ENCODE data around the gene TTLL8.
A peak's percentile ranks its signal among the peaks of the same experiment; 100 is the strongest.

Gene TTLL8

DNA sequence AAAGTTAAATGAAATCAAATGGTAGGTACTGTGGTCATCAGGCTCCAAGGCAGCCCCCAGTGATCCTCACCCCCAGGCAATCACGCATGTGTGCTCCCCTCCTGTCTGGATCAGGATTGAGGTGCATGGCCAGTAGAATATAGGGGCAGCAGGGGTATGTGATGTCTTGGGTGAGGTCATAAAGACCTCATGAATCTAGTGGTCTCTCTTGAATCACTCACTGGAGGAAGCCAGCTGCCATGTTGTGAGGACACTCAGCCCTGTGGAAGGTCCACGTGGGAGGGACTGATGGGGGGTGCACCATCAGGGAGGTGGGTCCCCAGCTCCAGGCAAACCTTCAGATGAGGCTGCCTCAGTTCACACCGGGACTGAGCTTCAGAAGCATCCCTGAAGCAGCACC, 38.8 kb downstream of the TTLL8 start:
- DNase-seq (ENCODE audit: low read depth in 2 of 2), result no peak

DNA sequence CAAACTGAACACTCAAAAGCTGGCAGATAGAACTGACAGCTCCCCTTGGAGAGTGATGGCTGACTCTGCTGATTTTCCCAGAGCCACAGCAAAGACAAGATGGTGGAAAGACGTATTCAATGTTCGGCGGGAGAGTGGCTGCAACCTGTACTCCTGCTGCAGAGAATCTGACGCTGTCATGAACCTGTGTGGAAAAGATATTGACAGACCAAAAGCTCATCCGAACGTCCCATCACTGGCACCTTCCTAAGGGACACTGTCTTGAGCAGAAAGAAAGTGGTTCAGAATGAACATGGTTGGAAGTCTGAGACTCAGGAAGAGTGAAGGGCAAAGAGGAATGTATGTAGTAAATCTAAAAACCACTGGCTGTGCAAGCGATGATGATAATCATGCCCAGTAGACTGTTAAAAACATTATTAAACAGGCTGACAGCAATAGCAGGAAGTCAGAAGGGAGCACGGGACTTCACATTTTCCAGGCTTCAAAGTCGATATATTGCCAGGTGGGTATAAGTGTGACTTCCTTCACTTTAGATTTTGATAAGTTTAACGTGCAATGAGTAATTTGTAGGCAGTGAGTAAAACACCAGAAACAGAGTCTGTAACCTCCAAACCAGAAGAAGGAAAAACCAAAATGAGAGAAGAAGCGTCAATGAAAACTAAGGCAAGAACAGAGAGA, 39.4 kb downstream of the TTLL8 start:
- DNase-seq (ENCODE audit: low read depth in 2 of 2), result no peak

- DNase-seq (ENCODE audit: low read depth in 2 of 2), result no peak
These were observed 40.3 kb downstream of the TTLL8 start for GRCh38 chr22:50017701-50018224.

- peak; percentile 82 to 93 for DNase-seq (ENCODE audit: low read depth in 2 of 2)
These were observed 41.0 kb downstream of the TTLL8 start for GRCh38 chr22:50016988-50017700.

DNA sequence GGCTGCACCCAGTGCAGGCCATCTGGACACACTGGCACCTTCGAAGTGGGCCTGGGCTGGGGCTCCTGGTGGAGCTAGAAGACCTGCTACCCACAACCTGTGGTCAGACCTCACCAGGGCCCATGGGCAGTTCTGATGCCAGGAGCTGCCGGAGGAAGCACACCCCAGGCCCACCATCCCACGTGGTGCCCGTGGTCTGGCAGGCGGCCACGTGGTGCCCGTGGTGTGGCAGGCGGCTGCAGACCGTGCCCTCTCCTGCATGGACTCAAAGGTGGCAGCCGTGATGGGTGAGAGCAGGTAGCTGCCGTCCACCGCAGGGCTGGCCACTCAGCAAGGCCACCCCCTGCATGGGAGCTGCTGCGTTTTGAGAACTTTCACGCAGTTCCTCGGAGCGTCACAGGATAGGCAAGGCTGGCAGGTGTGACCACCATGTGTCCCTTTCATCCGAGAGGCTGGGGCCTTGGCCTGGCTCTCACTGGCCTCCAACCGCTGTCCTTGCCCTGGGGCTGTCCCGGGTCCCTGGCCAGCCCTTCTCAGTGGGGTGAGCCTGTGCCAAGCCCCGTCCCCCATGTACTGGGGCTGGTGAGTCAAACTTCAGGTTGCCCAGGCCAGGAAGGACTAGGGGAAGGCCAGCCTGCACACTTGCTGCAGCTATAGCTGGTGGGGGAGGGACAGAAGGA, 41.6 kb downstream of the TTLL8 start:
- no peak for DNase-seq (ENCODE audit: low read depth in 2 of 2)

DNA sequence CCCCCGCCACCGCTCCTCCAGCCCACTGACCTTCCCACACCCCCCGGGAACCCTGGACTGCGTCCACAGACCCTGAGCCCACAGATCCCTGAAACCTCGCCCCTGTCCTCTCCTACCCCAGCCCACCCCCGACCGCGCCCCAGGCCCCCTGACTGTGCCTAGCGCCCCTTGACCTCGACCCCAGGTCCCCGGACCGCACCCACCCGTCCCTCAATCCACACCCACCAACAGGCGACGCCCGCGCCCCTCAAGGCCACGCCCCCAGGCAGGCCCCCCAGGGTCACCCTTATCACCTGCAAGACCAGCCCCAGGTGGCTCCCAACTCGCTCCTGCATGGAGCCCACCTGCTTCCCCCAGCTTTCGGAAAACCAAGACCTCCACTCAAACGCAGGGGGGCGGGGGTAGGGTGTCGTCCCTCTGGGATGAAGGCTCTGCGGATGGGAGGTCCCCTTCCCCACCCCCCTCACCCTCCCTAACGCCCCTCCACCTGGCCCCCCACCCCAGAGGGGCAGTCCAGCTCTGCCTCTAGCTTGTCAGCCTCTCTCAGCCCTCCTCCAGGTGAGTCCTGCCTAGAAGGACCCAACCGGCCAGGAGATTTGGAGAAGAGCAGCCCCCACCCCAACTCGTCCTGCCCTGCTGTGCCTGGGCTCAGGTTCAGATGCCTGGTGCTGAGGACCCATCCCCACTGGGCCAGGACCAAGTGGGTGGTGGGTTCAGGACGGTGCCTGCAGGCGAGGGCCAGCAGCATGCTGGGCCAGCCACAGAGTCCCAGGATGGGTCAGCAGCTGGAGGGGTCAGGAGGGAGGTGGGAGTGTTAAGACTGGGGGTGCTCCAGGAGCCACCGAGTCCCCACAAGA, 42.4 kb downstream of the TTLL8 start:
- no peak for DNase-seq (ENCODE audit: low read depth in 2 of 2)

DNA sequence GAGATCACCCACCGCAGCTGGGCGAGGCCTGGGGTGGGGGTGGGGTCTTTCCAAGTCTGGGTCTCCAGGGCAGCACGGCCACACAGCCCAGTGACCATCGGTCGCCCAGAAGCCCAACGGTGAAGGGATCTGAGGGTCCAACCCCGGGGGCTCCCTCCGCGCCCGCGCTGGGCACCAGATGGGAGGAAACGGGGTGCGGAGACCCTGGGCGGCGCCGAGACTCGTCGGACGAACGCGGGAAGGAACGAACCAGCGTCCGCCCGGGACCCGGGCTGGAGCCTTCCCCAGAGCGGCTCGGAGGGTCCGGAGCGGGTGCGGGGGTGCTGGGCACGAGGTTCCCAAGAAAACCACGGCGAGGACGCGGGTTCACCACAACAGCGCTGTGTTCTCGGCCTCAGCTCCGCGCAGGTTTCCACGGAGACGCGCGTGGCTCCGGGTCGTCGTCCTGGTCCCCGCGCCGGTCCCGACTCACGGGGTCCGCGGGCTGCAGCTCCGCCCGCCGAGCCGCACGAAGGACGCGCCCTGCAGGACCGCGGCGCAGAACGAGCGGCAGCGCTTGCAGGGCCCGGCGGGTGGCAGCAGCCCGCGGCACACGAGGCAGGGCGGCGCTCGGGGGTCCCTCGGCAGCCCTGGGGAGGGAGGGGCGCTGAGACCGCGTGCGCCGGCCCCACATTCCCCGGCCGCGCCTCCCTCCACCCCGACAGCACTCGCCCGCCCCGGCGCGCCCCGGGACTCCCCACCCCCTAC, 43.3 kb downstream of the TTLL8 start:
- DNase-seq (ENCODE audit: low read depth in 2 of 2), result no peak

DNA sequence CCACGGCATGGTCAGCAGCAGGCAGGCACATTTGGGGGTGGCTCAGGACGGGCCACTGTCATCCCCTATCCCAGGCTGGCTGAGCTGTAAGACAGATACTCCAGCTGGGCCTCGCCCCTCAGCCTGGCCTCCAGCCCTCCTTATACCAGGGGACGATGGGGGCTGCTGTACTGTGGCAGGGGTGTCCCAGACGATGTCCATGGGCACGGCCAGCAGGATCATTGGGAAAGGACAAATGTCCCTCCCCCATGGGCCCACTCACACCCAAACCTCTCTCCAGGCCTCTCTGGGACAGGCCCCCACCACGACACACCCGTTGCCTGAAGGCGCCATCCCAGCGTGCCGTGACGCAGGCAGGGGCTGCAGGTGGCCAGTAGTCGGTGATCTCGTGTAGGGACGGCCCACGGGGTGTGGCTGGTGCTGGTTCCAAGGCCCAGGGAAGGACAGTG, 44.0 kb downstream of the TTLL8 start:
- DNase-seq (ENCODE audit: low read depth in 2 of 2), result no peak

- no peak for DNase-seq (ENCODE audit: low read depth in 2 of 2)
These were observed 45.6 kb downstream of the TTLL8 start, which contains the start of gene IL17REL for GRCh38 chr22:50012211-50013181. IL17REL (minus strand) TSS chr22:50012765; CDS start chr22:50012646, 119 bp downstream.

DNA sequence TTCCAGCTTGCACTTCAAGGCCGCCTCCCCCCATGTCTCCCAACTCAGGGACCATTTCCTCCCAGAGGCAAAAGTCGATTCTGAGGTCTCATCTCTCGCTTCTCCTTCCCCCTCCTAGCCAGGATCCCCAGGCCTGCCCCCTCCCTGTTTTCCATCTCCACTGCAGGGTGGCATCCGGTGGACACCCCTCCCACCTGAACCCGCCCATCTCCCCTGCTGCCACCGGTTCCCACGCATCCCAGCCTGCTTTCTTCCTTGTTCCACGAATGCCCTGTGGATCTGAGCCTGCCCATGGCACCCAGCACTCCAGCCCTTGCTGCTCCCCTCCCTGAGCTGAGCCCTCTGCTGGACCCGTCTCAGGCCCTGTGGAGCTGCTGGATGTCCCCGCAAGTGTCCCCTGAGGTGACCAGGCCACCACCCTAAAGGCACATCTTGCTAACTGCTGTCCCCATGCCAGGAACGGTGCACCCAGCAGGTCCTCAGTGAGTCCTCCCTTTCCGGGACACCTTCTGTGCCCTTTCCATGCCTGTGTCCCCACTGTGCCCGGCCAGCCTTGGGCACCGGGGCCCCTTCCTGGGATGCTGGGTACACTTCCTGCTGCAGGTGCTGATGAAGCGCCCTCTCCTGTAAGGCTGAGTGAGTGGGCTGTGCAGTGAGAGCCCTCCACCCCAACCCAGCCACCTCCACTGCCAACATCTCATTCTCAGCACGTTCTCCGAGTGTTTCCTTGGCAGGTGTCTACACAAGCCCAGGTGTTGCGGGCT, 46.5 kb downstream of the TTLL8 start:
- no peak for DNase-seq (ENCODE audit: low read depth in 2 of 2)

GRCh38 chr22:50010676-50011446, 47.2 kb downstream of the TTLL8 start:
- DNase-seq (ENCODE audit: low read depth in 2 of 2), result no peak

GRCh38 chr22:50009765-50010675, 48.1 kb downstream of the TTLL8 start:
- DNase-seq (ENCODE audit: low read depth in 2 of 2), result no peak

DNA sequence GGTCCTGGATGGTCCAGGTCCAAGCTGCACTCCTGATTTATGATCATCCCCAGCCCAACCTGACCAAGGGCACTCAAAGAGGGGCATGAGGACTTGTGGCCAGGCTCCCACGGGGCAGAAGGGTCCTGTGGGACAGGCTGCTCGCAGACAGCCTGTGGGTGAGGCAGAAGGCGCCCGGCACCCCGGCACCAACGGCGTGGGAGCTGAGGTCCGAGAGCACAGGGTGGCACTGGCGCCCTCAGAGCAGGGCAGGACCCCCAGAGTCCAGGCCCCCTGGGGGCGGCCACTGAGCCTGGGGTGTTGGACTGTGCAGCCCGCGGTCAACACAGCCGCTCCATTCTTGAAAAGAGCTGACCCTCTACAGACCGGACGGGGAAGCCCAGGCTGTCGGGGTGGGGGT, 48.8 kb downstream of the TTLL8 start:
- DNase-seq (ENCODE audit: low read depth in 2 of 2), result no peak

- no peak for DNase-seq (ENCODE audit: low read depth in 2 of 2)
These were observed 49.7 kb downstream of the TTLL8 start for GRCh38 chr22:50008151-50009040.

DNA sequence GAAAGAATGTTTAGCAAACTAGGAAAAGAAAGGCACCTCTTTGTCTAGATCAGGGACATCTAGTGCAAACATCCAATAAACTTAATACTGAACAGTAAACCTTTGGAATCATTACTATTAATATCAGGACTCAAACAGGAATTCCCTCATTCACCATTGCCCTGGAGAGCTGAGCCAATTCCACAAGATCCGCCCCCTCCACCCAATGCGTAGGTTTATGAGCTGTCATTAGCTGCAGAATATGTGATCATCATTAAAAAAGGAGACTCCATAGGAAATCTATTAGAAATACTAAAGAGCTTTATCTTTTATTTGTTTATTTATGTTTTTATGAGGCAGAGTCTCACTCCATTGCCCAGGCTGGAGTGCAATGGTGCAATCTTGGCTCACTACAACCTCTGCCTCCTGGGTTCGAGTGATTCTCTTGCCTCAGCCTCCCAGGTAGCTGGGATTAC, 51.0 kb downstream of the TTLL8 start:
- DNase-seq (ENCODE audit: low read depth in 2 of 2), result no peak

DNA sequence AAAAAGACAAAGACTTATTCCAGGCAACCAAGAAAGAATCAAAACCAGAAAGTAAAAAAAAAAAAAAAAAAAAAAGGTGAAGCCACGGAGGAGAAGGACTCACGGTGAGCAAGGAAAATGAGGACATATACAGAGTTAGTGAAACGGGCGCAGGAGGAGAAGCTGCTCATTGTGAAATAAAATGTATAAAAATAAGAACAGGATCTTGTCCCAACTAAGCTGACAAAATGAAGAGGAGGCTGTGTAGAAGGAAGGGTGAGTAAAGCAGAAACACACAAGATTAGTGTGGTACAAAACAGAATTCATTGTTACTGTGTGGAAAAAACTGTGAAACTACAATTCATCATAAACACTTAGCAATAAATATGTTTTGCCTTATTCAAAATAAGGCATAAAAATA, 53.2 kb downstream of the TTLL8 start:
- DNase-seq (ENCODE audit: low read depth in 2 of 2), result no peak

Measured in stimulated activated CD8-positive, alpha-beta memory T cell treated with anti-CD3 and anti-CD28 coated beads, Interleukin-15, amount 100 ng/mL, for 48 hours (primary cell).